HCT116 (cell line): Measurements from ENCODE around the gene DLG2. TPM values are rescaled to one million over a fixed set of nuclear protein-coding genes. Genes with fewer than 3 reads are reported as not detected.

Experiments
- ATAC-seq: fragments of 200-7000 bp; cut with Tn5 transposase; 2 replicates; pipeline ENCODE4 v1.9.1; 2020; ENCODE audit warnings: mild to moderate bottlenecking, moderate library complexity
- BruUV-seq: library from RNA; stranded (reverse); fragments of 400-500 nt; replicated peaks from 2 replicates; lab custom pipeline; 2021; lab: Mats Ljungman, UMichigan
- CTCF ChIA-PET: fragments of 300-600 bp; sonication (Branson Sonifier 250); formaldehyde crosslinking; loops from one replicate; lab custom pipeline; 2021; ENCODE audit warnings: antibody characterized with exemption; lab: Charles Lee
- POLR2A ChIA-PET: fragments of 300-600, 350-600 bp; sonication (Branson Sonifier 250); formaldehyde crosslinking; loops from one replicate; lab custom pipeline; 2021; ENCODE audit warnings: antibody characterized with exemption; lab: Charles Lee
- RAD21 ChIA-PET, 2 experiments: fragments of 300-600 bp; sonication (Branson Sonifier 250); formaldehyde crosslinking; loops; one replicate each; lab custom pipeline; 2023; ENCODE audit warnings: low total read pairs in 2 of 2; ENCODE audit not compliant: uncharacterized antibody in 2 of 2, unreplicated experiment in 2 of 2, low non-redundant PET in 1 of 2; lab: Charles Lee
- DNase-seq: peaks from one replicate; pipeline ENCODE4 v3.0.0-alpha.2; 2010; ENCODE audit warnings: low read depth, low spot score
- H2AFZ ChIP-seq: fragments of 200-600 bp; shearing (Covaris generic), sonication (generic); 2 replicates; pipeline ENCODE4 v1.6.1; 2017; ENCODE audit warnings: low read depth, mixed run types, mixed read lengths, antibody characterized with exemption, low read length; ENCODE audit not compliant: poor library complexity, severe bottlenecking
- H3K27ac ChIP-seq: 2 replicates; pipeline ENCODE4 v1.5.1; 2012; ENCODE audit warnings: low read depth, low read length
- H3K27me3 ChIP-seq: fragments of 200-600 bp; sonication (generic); 2 replicates; pipeline ENCODE4 v1.6.1; 2016; ENCODE audit warnings: mixed run types, low read length, mixed read lengths; ENCODE audit not compliant: insufficient read depth
- H3K36me3 ChIP-seq, 2 experiments: fragments of 200-500 bp in 1 of 2; fragments of 200-600 bp in 1 of 2; sonication (Bioruptor generic) in 1 of 2; sonication (generic) in 1 of 2; 2 replicates each; pipeline versions ENCODE4 v1.5.1 to v1.6.1; 2014 to 2016; ENCODE audit warnings: low read length in 2 of 2, inconsistent platforms in 1 of 2, mixed read lengths in 1 of 2, mixed run types in 1 of 2; ENCODE audit not compliant: insufficient read depth in 2 of 2, control insufficient read depth in 1 of 2
- H3K4me1 ChIP-seq, 2 experiments: fragments of 200-600 bp in 1 of 2; sonication (generic) in 1 of 2; 2 replicates each; pipeline versions ENCODE4 v1.5.1 to v1.6.1; 2012 to 2017; ENCODE audit warnings: low read length in 2 of 2, inconsistent platforms in 1 of 2, mild to moderate bottlenecking in 1 of 2, mixed read lengths in 1 of 2, mixed run types in 1 of 2, moderate library complexity in 1 of 2; ENCODE audit not compliant: insufficient read depth in 2 of 2, control insufficient read depth in 1 of 2
- H3K4me2 ChIP-seq: fragments of 200-600 bp; sonication (generic); 2 replicates; pipeline ENCODE4 v1.6.1; 2017; ENCODE audit warnings: mixed run types, low read length, mixed read lengths
- H3K4me3 ChIP-seq, 2 experiments: fragments of 200-600 bp in 1 of 2; sonication (generic) in 1 of 2; replicated peaks in 1 of 2; 2 replicates each; pipeline ENCODE4 v1.5.1; 2011 to 2016; ENCODE audit warnings: low read length in 2 of 2, control low read depth in 1 of 2, low read depth in 1 of 2, mild to moderate bottlenecking in 1 of 2, mixed read lengths in 1 of 2, mixed run types in 1 of 2
- H3K79me2 ChIP-seq: fragments of 200-600 bp; sonication (generic); 2 replicates; pipeline ENCODE4 v1.6.1; 2017; ENCODE audit warnings: mild to moderate bottlenecking, mixed run types, low read length, moderate library complexity, mixed read lengths; ENCODE audit not compliant: insufficient read depth
- H3K9ac ChIP-seq: fragments of 200-600 bp; sonication (generic); 2 replicates; pipeline ENCODE4 v1.6.1; 2016; ENCODE audit warnings: low read length, mixed read lengths
- H3K9me2 ChIP-seq: fragments of 200-600 bp; sonication (generic), shearing (Covaris generic); 2 replicates; pipeline ENCODE4 v1.6.1; 2017; ENCODE audit warnings: mixed run types, mild to moderate bottlenecking, moderate library complexity; ENCODE audit not compliant: insufficient read depth
- H3K9me3 ChIP-seq, 2 experiments: fragments of 200-500 bp in 1 of 2; fragments of 200-600 bp in 1 of 2; sonication (Bioruptor generic) in 1 of 2; sonication (generic) in 1 of 2; 2 replicates each; pipeline ENCODE4 v1.6.1; 2014 to 2017; ENCODE audit warnings: low read length in 2 of 2, mixed read lengths in 2 of 2, inconsistent platforms in 1 of 2, low read depth in 1 of 2, mild to moderate bottlenecking in 1 of 2, mixed run types in 1 of 2, moderate library complexity in 1 of 2; ENCODE audit not compliant: control insufficient read depth in 1 of 2, insufficient read depth in 1 of 2
- H4K20me1 ChIP-seq: fragments of 200-600 bp; sonication (generic), shearing (Covaris generic); 2 replicates; pipeline ENCODE4 v1.6.1; 2017; ENCODE audit warnings: mixed run types, mild to moderate bottlenecking, moderate library complexity; ENCODE audit not compliant: insufficient read depth
- ATF3 ChIP-seq: IDR thresholded peaks from 2 replicates; pipeline ENCODE4 v1.6.1; 2012
- CBX3 ChIP-seq: IDR thresholded peaks from 2 replicates; pipeline ENCODE4 v1.6.1; 2012; ENCODE audit warnings: low read depth
- CEBPB ChIP-seq: IDR thresholded peaks from 2 replicates; pipeline ENCODE4 v1.6.1; 2012; ENCODE audit warnings: low read depth
- EGR1 ChIP-seq: IDR thresholded peaks from 2 replicates; pipeline ENCODE4 v1.6.1; 2012; ENCODE audit warnings: low read depth
- ELF1 ChIP-seq: IDR thresholded peaks from 2 replicates; pipeline ENCODE4 v1.6.1; 2012; ENCODE audit warnings: low read depth, borderline replicate concordance
- MAX ChIP-seq: IDR thresholded peaks from 2 replicates; pipeline ENCODE4 v1.6.1; 2012
- POLR2A ChIP-seq: IDR thresholded peaks from 2 replicates; pipeline ENCODE4 v1.7.0; 2011; ENCODE audit warnings: borderline replicate concordance; ENCODE audit not compliant: insufficient read depth, insufficient read length; ENCODE audit errors: extremely low read depth
- POLR2AphosphoS5 ChIP-seq: IDR thresholded peaks from 2 replicates; pipeline ENCODE4 v1.6.1; 2011; ENCODE audit warnings: mild to moderate bottlenecking, low read depth, low read length, moderate library complexity
- RAD21 ChIP-seq: IDR thresholded peaks from 2 replicates; pipeline ENCODE4 v1.6.1; 2012; ENCODE audit warnings: low read depth, mild to moderate bottlenecking
- SIN3A ChIP-seq: IDR thresholded peaks from 2 replicates; pipeline ENCODE4 v1.6.1; 2012; ENCODE audit warnings: low read depth
- SP1 ChIP-seq: IDR thresholded peaks from 2 replicates; pipeline ENCODE4 v1.6.1; 2012; ENCODE audit warnings: low read depth
- ZNF274 ChIP-seq: fragments of 200-500 bp; sonication (Bioruptor generic); IDR thresholded peaks from 2 replicates; pipeline ENCODE4 v1.6.1; 2014; ENCODE audit warnings: mild to moderate bottlenecking, low read depth, low read length, inconsistent platforms
- intact Hi-C: fragments of 100-400 bp; cut with micrococcal nuclease; formaldehyde crosslinking; loops from 2 replicates; pipeline ENCODE4 v1.10.0; 2022
- total RNA-seq: library from RNA; stranded (reverse); gene quantifications from one replicate; pipeline ENCODE4 v1.2.1, GENCODE V29; 2021; ENCODE audit not compliant: unreplicated experiment

The DLG2 gene
- total RNA-seq, 1 experiment from 2014 or later: 2.4 TPM

DNA sequence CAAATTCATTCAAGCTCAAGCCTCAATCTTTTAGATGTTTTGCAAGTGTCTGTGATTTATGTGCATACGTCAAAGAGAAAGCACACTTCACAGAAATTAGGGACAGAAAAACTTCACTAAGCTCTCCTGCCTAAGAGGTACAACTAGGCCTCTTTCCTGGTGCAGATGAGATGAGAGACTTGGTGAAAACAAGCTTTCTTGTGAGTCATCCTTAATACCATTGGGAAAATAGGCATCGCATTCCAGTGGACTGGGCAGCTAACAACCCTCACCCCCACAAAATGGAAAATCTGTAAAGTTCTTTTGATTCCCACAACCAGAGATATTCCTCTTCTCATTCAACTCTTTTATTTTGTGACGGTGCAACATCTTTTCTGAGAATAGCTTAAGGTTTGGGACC, 1230.6 kb downstream of the DLG2 start (continued):
- no peak for TF ChIP-seq CEBPB
- TF ChIP-seq ATF3: no peak
- no peak for TF ChIP-seq CBX3
- TF ChIP-seq SIN3A: no peak
- TF ChIP-seq EGR1: no peak

- ChIA-PET POLR2A (no interaction called here), RAD21 (no interaction called here), CTCF (no interaction called here)
- Histone ChIP-seq H3K36me3 (no peaks in the 10 kb centered on the region), H4K20me1 (no peaks in the 10 kb centered on the region), H3K4me1 (no peaks in the 10 kb centered on the region), H3K9me2 (no peaks in the 10 kb centered on the region), H3K9ac (no peak overlapping the region), H3K9me3 (no peaks in the 10 kb centered on the region), H3K27me3 (no peaks in the 10 kb centered on the region), H3K27ac (no peak overlapping the region), H3K4me2 (no peak overlapping the region), H2AFZ (no peak overlapping the region), H3K79me2 (no peaks in the 10 kb centered on the region), H3K4me3 (no peak overlapping the region)
- no TSS peak for BruUV-seq
- ATAC-seq (no peak), DNase-seq (no peak)
- intact Hi-C loops: no loop called here
- TF ChIP-seq ELF1: no peak
- no peak for TF ChIP-seq CEBPB
- TF ChIP-seq POLR2AphosphoS5: no peak
- TF ChIP-seq RAD21: no peak
- no peak for TF ChIP-seq SP1
- no peak for TF ChIP-seq POLR2A
- no peak for TF ChIP-seq SIN3A
- TF ChIP-seq MAX: no peak
- TF ChIP-seq ZNF274: no peak
- TF ChIP-seq, all 23 proteins: peak for 0
These were observed 1236.6 kb downstream of the DLG2 start for GRCh38 chr11:84390441-84391078.
